Spleen (tissue), 7 donors: ENCODE results near the gene NKD1.

Experiments
- POLR2A ChIP-seq, 3 donors: fragments of 450-650 bp; IDR thresholded peaks; one replicate each; pipeline ENCODE4 v1.5.1; 2017; ENCODE audit warnings: antibody characterized with exemption in 3 of 3, mild to moderate bottlenecking in 1 of 3
- POLR2AphosphoS5 ChIP-seq, 3 donors: sonication (generic); formaldehyde crosslinking; IDR thresholded peaks; one replicate each; pipeline ENCODE4 v1.5.1; 2017; ENCODE audit warnings: antibody characterized with exemption in 3 of 3
- TF ChIP-seq, protein P1 (sequence below), 11 experiments: fragments of 200-600 bp in 7 of 11; fragments of 450-650 bp in 4 of 11; sonication (generic) in 4 of 11; IDR thresholded peaks in 8 of 11; conservative IDR thresholded peaks in 3 of 11; 1 replicate in 7 of 11; 2 replicates in 4 of 11; pipeline versions ENCODE4 v1.4.0 to v1.8.0; 2016 to 2021; ENCODE audit warnings: antibody characterized with exemption in 11 of 11, inconsistent platforms in 4 of 11, mild to moderate bottlenecking in 1 of 11
- donor health status: DM: no; HTN: no; CAD: no; lungs with moderate emphysema.
- donor health status: DM: no; HTN: no; CAD: no.
- donor health status: DM: no; HTN: no; CAD: no.

DNA sequence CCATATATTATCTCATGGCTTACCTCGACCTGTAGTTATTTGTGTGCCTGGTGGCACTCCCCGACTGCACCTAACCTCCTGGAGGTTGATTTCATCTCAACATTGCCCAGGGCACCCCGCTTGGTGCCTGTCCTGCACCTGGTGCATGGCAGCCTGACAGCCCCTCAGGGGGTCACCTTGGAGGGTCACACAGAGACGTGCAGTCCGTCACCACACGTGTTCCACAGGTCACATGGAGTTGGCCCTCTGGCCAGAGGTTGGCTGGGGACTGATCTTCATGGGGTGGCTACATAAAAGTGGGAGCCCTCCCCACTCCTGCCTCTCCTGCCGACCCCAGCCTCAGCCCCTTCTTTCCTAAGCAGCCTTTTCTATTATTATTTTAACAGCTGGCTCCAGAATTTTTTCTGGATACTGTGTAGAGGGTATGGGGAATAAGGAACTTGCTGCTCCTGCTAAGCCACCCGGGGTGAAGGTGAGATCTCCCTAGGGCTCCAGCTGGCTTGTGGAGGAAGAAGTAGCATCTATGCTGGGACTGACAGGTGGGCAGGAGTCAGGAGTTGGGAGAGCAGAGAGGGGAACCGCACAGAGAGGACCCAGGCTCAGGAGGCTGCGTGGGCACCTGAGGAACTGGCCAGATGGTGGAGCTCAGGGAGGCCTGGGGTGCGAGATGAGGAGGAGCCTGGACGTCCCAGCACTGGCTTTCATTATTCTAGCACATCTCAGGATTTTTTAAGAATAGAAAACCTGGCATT is 12.5 kb upstream of the NKD1 start:
- TF ChIP-seq POLR2AphosphoS5 (IDR thresholded peaks at IDR 0.05): no peak
- TF ChIP-seq, protein P1, sequence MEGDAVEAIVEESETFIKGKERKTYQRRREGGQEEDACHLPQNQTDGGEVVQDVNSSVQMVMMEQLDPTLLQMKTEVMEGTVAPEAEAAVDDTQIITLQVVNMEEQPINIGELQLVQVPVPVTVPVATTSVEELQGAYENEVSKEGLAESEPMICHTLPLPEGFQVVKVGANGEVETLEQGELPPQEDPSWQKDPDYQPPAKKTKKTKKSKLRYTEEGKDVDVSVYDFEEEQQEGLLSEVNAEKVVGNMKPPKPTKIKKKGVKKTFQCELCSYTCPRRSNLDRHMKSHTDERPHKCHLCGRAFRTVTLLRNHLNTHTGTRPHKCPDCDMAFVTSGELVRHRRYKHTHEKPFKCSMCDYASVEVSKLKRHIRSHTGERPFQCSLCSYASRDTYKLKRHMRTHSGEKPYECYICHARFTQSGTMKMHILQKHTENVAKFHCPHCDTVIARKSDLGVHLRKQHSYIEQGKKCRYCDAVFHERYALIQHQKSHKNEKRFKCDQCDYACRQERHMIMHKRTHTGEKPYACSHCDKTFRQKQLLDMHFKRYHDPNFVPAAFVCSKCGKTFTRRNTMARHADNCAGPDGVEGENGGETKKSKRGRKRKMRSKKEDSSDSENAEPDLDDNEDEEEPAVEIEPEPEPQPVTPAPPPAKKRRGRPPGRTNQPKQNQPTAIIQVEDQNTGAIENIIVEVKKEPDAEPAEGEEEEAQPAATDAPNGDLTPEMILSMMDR (IDR thresholded peaks at IDR 0.05 in 8 of 11, conservative IDR thresholded peaks at IDR 0.05 in 3 of 11): no peak
- no peak for TF ChIP-seq POLR2A (IDR thresholded peaks at IDR 0.05)
